COLO668 (cell line): ENCODE data around the gene CEP72.
"Not testable (repeated sequence)": the region's sequence is repeated elsewhere in the genome, so short reads cannot be mapped to it uniquely, and the experiment has no call there.

ENCODE experiments used
- DNase-seq: peaks from one replicate; lab custom pipeline; 2025; ENCODE audit not compliant: unreplicated experiment; lab: John Stamatoyannopoulos, UW

The CEP72 gene

GRCh38 chr5:696753-697702, 84.9 kb downstream of the CEP72 start:
- not testable (repeated sequence) for DNase-seq
